AG20443 (cell line): ENCODE data around the gene MEOX1.
A peak's percentile ranks its signal among the peaks of the same experiment; 100 is the strongest.

Experiments used
- DNase-seq: peaks from one replicate; pipeline ENCODE4 v3.0.0; 2012; ENCODE audit warnings: low spot score, mixed read lengths

Gene MEOX1

DNA sequence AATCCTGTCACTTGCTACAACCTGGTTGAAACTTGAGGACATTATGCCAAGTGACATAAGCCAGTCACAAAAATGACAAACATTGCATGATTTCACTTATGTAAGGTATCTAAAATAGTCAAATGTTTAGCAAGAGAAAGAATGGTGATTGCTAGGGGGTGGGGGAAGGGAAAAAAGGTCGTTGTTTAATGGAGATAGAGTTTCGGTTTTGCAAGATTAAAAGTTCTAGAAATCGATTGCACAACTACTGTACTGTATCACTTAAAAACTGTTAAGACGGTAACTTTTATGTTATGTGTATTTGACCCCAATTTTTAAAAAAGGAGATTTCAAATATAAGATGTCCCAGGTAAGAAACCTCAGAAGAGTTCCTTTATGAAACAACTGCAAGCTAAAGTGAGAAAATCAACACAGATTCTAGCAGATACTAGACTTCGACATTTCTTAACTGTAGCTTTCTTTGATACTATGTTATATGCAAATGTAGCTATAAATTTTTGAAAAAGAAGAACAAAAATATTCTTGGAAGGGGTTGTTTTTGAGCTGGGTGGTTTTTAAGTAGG is 5.9 kb downstream of the MEOX1 start:
- DNase-seq: no peak

DNA sequence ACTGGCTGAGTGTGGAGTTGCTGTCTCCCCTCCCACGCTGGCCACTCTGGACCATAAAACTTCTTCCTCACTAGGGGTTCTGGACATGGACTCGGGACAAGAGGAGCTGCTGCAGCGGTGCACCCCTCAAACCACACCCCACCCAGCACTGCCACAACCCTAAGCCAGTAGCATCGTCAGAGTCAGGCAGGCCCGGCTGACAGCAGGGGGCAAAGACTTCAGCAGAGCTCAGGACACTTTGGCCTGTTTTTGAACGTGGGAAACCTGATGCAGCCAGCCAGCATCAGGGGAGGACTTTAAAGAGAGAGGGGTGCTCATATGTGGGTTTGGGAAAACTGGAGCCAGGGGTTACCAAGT is 9.6 kb downstream of the MEOX1 start:
- DNase-seq: no peak

DNA sequence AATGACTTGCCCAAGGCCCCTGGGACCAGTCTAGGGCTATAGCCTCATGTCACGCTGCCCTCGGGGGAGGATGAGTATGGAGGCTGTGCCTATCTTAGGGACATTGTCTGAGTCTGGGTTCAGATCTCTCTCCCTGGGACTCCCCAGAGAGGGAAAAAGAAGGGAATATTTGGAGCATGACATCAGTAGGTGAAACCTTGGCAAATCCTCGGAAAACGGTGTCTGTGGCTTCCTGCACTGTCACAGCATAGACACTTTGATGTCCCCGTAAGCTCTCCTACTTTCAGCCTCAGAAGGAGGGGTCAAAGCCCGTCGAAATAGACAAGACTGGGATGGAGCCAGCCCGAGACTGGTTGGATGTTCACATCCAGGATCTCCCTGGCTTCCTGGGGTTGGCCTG is 11.3 kb downstream of the MEOX1 start:
- DNase-seq: no peak

DNA sequence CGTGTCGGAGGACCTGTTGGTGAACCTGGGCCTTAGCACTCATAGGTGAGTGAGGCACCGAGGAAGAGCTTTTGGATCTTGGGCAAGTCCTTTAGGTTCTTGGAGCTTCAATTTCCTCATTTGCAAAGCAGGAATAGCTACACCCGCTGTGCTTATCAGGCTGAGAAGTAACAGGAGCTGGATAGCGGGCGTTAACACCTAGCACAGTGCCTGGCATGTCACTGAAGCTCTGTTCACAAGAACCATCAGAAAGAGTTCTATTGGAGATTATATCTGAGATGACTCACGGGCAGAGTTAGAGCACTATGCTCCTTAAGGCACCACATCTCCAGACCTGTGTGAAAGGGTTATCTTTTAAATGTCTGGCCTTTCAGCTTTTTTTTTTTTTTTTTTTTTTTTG is 12.8 kb downstream of the MEOX1 start:
- DNase-seq: no peak

DNA sequence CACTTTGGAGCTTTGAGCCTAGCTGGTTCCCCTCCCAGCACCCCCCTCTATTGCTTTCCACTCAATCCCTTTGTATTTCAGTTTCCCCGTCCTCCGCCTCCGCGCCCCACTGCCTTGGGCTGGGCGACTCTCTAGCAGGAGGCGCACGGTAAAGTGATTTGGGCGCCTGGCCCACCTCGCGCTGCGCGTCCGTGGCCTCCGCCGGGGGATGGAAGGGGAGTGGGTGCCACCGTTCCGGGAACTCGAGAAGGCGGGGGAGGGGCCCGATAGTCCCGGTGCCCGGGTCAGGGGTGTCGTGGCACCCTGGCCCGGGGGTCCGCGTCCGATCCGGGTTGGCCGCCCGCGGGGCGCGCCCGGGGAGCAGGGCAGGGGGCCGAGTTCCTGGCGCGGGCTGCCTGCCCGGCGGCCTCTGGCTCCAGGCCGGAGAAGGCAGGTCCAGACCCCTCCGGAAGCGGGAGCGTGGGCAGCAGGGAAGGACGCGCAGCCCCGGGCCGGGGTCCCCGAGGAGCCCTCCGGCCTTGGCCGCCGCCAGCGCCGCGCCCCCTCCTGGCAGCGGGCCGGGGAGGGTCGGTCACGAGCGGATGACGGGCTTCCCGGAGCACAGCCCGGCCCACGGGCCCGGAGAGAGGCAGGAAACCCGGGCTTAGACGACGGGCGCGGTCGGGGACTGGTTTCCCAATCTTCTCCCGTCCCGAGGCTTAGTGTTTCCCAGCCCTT is 15.8 kb downstream of the MEOX1 start:
- DNase-seq: peak; percentile 91

DNA sequence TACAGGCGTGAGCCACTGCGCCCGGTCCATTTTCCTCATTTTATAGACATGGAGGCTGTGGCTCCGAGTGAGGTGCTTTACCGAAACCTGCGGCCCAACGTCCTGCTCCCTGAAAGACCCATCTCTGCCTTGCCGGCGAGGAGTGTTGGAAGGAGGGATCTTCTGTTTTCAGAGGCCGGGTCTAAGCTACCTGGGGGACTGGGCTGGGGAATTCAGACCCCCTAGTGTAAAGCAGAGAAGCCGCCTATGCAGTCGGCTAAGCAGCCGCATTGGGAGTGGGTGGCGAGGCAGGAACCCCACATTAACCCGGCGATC is 16.3 kb downstream of the MEOX1 start:
- no peak for DNase-seq

DNA sequence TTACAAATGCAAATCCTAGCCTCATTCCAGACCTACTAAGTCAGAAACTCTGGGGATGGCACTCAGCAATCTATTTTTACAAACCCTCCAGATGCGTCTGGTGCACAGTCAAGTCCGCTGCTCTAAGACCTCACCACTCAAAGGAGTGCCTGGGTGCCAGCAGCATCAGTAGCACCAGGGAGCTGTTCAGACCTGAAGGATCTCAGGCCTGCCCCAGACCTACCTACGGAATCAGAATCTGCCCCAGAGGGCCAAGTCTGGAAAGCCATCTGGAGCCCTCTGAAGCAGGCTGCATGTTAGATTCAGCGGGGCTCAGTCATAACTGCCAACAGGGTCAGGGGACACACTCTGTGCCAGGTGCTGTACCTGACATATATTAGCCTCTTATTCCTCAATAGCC is 17.6 kb downstream of the MEOX1 start:
- DNase-seq: no peak

DNA sequence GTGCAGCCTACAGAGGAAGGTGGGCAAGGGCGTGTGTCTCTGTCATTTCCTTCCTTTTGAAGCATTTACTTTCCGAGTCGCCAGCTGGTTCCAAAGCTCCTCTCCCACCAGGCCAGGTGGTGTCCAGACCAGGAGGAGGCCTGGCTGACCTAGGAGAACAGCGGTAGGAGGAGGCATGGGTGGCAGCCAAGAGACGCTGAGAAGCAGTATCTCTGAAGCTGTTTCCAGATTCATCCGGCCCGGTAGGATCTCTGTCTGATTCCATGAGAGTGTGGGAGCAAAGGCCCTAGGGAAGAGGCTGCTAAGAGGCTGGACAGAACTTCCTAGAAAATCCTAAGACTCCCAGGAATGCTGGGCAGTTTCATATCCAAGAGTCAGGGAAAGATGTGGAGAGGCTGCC is 20.3 kb downstream of the MEOX1 start:
- DNase-seq: no peak

DNA sequence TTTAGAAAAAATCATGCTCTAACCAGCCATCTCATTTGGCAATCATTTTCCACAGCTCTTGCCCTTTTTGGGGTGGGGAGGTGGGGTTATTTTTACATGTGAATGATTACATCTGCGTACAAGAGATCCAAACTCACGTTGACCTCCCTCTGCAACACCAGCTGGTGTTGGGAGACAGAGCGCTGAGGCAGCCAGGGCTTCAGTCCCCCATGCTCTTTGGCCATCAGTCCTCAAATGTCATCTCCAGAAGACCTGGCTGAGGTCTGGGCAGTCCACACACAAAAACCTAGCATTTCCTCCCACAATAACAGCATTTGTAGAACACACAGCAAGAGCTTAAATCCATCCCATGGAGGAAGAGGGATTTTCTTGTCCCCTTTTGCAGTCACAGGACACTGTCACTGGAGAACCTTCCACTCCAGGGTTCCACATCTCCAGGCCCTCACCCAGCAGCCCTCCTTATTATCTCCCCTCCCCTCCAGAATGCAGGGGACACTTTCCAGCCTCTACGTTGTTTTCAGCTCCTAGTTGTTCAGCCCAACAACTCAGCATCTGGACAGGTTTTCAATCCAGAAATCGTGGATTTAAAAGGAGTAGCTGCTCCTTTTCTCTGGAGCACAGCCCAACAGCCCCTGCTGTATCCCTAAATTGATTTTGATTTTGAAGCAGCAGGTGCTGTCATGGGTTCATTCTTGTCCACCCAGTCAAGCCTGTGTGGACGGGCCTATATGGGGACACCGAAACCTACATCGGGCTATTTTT is 21.1 kb downstream of the MEOX1 start:
- DNase-seq: no peak

DNA sequence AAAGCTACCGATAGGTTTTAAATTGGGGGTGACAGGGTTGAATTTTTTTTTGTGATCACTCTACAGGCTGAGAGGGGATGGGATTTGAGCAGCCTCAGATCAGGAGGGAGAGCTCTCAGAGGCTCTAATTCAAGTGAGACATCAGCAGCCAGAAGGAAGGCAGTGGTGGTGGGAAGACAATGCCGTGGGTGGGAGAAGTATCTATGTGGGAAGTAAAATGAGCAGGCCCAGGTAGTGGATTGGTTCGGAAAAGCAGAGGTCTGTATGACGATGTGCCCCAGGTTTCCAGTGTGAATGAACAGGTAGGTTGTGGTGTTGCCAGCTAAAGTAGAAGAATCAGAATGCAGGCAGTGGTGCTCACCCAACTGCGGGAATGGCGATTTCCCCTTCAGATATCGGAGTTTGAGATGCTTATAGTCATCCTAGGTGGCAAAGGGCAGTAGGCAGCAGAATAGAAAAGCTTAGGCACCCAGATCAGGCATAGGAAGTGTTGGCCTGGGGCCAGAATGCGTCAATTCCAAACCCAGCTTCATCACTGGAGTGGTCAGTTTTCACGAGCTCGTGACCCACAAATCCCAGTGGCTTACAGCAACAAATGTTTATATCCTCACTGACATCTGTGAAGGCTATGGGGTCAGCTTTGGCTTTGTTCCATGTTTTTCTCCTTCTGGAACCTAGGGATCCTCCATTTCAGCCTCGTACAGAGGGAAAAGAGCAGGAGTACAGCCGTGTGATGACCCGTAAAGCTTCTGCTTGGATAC is 24.0 kb downstream of the MEOX1 start:
- DNase-seq: no peak

DNA sequence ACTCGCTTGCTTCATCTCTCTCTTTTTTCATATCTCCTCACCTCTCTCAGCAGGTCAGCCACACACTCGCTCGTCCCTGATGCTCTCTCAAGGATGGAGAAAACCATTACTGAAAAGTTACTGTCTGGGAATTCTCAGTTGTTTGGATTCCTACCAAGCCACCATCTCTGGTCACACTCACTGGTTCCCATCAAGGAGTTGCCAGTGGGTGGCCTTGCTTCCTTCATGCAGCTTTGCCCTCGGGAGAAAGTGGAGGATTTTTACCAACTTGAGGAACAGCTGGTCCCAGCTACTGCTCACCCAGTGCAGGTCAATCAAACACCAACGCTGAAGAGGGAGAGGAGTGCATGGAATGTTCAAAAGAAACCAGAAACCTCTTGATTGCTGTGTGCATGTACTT is 25.3 kb downstream of the MEOX1 start:
- DNase-seq: no peak

DNA sequence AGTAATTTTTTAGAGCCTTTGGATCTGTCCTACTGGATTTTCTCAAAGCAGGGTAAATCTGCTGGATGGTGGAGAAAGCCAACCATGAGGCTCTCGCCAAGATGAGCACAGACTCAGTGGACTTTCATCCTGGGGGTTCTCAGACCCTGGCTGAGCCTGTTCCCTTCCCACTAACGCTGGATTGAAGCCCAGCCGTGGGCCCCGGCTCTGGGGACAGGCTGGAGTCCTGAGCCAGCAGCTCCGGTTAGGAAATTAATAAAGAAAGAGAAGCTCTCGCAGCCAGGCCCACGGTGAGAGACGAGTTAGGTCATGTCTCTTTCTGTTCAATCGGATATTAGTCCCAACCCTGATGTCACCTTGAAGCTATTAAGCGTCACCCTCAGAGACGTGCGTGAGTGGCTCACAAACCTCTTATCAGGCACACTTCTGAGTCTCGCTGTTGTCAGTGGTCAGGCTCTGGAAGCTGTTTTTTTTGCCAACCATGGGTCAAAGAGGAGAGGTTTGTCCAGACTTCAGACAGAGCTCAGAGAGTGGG is 27.1 kb downstream of the MEOX1 start:
- no peak for DNase-seq

DNA sequence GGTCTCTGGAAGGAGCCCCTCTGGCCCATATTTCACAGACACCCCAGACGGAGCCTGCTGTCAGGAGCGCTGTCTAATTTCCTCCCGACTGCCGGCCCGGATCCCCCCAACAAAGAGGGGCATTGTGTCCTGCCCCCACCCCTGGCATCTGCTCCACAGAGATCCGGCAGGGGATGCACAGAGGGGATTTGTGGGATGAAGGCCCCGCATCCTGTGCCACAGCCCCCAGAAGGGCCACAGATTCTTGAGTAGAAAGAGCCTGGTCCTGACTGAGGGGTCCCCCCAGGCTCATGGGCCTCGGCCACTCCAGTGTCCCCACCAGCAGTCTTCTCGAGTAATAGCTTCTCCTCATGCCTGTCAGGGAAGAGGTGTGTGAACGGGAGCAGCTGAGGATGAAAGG is 29.5 kb downstream of the MEOX1 start:
- no peak for DNase-seq

DNA sequence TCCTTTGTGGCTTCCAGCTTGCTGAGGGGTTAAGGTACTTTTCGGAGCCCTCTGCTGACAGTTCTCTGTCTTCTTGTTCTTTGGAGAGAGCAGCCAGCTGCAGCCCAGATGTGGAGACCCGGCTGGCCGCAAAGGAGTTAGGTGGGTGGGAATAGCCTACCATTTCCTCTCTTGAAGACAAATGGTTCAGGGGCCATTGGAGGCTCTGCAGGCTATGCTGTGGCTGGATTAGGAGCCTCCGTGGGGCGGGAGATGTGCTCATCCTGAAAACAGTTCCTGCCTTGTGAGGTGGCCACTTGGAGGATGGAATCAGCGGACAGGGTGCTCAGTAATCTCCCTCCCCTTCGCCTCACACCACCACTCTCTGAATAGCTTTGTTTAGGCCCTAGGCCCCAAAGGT is 30.3 kb downstream of the MEOX1 start:
- no peak for DNase-seq

DNA sequence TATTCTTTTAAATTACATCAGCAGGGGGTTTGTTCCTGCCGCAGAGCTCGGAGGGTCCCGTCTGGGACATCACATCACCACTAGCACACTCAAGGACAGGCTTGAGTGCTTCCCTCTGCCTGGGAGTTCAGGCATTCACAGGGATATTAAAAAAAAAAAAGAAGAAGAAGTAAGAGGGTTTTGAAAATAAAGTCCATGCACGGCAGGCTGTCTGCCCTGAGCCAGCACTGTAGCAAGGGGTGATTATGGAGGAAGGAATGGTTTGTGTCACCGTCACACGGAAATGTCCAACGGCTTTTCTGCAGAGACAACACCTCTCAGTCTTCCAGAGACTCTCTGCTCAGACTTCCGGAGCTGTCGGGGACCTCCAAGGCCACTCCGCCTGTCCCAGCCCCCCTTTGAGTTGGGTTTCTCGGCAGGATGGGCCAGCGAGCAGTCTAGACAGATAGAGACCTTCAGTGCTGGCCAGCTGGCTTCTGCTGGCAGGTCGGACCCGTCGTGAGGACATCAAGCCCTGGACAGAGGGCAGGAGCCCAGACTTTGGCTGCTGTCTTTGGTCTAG is 33.6 kb downstream of the MEOX1 start:
- no peak for DNase-seq

DNA sequence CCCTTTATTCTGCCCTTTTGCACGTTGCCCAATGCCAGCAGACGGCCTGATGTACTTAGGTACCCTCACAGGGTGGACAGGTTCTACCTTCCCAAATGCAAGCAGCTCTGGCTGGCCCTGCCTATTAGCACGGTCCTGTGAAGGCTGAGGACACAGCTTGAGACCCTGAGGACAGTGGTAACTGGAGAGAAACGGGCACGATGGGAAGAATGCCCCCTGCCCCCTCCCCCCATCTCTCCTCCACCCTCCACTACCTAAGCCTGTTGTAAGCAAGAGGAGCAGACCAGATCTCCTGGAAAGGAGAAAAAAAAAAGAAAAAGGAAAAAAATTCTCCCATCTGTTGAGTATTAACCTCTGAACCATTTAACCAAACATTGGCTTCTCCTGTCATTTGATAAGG is 34.1 kb downstream of the MEOX1 start:
- no peak for DNase-seq

DNA sequence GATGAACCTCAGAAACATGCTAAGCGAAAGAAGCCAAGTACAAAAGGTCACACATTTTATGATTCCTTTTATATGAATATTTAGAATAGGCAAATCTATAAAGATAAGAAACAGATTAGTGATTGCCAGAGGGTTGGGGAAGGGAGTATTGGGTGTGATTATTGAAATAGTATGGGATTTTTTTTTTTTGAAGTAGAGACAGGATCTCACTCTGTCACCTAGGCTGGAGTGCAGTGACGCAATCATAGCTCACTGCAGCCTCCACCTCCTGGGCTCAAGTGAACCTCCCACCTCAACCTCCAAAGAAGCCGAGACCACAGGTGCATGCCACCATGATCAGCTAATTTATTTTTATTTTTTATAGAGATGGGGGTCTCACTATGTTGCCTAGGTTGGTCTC is 35.7 kb downstream of the MEOX1 start:
- DNase-seq: no peak

DNA sequence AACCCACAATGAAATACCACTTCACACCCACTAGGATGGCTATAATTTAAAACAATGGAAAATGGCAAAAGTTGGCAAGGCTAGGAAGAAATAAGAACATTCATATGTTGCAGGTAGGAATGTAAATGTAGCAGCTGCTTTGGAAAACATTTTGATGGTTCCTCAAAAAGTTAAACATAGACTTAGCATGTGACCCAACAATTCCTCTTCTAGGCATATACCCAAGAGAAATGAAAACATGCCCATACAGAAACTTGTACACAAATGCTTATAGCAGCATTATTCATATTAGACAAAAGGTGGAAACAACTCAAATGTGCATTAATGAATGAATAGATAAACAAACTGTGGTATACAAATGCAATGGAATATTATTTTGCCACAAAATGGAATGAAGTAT is 36.1 kb downstream of the MEOX1 start:
- DNase-seq: no peak

DNA sequence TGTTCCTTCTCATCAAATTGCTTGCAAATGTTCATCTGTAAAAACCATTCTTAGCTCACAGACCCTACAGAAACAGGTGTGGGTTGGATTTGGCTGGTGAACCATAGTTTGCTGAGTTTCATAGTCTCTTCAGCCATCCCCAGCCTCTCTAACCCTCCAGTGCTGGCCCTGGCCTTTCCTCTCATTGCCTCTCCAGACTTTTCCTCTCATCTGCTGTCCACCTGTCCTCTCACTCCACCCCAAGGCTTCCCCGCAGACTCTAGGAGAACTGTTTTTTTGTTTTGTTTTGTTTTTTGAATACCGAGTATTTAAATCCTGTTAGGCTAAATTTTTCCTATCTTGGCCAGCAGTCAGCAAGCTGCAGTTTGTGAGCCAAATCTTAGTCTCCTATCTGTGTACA is 41.1 kb downstream of the MEOX1 start:
- DNase-seq: no peak

DNA sequence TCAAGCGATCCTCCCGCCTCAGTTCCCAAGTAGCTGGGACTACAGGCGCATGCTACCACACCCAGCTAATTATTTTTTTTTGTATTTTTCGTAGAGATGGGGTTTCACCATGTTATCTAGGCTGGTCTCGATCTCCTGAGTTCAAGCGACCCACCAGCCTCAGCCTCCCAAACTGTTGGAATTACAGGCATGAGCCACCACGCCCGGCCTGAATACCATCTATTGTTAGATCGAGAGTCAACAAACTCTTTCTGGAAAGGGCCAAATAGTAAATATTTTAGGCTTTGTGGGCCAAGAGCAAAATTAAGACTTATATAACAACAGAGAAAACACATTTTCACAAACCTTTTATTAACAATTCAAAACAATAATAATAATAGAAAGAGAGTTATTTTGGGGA is 41.6 kb downstream of the MEOX1 start:
- no peak for DNase-seq

DNA sequence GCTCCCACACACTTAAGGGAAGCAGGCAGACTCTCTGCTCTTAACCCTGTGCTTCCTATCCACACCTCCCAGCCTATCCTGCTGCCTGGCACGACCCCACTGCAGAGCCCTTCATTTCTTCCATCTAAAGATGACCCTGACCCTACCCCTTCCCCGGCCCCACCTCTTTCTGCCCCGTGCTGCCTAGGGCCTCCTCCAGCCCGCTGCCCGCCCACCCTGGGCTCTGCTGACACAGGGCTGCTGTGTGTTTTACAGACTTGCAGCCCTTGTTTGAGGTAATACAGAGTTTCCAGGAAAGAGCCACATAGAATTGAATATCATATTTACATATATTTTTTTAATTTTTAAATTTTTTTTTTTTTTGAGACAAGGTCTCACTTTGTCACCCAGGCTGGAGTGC is 42.0 kb downstream of the MEOX1 start:
- DNase-seq: no peak

DNA sequence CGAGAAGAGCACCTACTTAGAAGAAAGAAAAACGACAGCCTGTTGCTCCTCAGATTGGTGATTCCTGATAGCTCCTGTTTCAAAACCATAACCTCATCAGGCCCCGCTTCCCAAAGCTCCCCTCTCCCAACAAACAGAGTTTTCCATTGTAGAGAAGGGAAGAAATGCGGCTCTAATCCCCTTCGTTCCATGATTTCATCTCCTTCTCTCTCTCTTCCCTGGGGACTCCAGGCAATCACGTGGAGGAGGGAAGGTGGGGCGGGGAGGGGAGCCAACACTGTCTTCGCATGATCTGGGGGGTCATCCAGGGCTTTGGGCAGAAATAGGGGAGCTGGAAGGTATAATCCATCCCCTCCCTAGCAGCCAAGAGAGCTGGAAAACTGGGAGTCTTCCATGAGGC is 43.4 kb downstream of the MEOX1 start:
- DNase-seq: no peak

DNA sequence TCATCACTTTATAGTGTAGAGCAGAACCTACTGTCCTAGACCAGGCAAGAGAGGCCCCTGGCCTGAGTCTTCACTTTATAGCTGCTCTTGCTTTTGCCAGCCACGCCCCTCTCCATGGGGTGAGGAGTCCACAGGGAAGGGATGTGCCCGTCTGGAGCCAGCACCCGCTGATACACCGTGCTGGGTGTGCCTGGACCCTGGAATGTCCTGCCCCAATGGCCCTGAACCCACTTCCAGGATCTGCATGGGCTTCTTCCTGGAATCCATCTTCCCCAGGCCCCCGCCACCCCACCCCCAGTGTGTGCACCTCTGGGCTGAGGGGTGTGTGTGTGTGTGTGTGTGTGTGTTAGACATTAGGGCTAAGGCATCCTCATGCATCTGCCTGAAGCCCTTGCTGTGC is 44.9 kb downstream of the MEOX1 start:
- no peak for DNase-seq
